Stimulated activated CD4-positive, alpha-beta T cell treated with anti-CD3 and anti-CD28 coated beads, TNF-alpha, amount 100 ng/mL, for 24 hours (primary cell): ENCODE measurements around the gene ZNF638.

Experiments
- DNase-seq, 3 experiments: peaks; one replicate each; pipeline ENCODE4 v3.0.0-alpha.2; 2020; ENCODE audit warnings: low read depth in 3 of 3

The ZNF638 gene

GRCh38 chr2:71468279-71469015 lies 136.9 kb downstream of the ZNF638 start:
- no peak for DNase-seq

DNA sequence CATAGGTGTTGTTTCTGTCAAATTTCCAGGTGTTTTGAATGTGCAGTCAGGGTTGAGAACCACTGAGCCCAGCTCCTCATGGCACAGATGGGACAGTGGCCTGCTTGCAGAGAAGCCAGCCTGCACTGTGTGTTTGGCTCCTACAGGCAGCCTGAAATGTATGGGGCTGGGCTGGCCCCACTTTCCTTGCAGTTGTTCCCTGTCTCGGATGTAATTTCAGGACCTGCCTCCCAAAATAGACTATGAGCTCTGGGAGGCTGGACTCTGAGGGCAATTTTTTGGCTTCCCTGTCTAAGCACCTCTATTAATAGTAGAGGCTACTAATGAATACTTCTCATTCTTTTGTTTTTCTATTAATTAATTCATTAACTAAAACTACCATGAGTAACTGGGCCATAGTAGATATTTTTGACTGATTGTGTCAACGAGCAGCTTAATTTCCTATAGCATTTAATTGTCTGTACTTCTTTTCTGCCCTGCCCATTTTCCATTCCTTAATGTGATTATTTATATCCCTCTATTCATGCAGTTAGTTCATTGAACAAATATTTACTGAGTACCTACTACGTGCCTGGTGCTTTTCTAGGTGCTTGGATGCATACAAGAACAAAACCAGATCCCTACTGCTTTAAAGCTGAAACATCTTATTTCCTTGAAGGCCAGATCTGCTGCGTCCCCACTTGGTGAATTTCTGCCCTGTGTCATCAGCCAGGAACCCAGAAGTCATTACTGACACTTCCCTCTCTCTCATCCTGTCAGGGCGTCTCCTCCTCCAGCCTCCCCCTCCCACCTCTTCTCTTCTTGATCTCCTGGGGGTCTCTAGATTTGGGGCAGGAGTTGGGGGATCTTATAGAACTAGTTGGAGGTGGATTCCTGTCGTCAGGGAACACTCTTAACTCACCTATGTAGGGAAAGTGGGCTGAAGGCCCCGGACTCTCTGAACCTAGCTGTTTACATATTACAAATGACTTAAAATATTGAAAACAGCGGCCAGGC lies 138.1 kb downstream of the ZNF638 start:
- no peak for DNase-seq

GRCh38 chr2:71471276-71471675 lies 139.7 kb downstream of the ZNF638 start:
- DNase-seq, result no peak

DNA sequence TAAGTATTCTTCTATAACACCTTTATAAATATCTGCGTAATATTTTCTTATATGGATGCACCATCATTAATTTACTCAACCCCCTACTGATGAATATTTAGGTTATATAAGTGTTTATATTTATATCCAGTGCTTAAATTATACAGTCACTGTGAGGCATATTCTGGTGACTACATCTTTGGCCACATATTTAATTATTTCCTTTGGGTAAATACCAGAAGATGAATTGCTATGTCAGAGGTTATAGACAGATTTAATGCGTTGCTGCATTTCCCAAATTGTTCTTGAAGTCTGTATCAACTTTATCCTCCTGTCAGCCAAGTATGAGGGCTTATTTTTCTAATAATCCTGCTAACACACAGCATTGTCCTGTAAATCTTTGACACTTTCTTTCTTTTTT lies 140.4 kb downstream of the ZNF638 start:
- no peak for DNase-seq

DNA sequence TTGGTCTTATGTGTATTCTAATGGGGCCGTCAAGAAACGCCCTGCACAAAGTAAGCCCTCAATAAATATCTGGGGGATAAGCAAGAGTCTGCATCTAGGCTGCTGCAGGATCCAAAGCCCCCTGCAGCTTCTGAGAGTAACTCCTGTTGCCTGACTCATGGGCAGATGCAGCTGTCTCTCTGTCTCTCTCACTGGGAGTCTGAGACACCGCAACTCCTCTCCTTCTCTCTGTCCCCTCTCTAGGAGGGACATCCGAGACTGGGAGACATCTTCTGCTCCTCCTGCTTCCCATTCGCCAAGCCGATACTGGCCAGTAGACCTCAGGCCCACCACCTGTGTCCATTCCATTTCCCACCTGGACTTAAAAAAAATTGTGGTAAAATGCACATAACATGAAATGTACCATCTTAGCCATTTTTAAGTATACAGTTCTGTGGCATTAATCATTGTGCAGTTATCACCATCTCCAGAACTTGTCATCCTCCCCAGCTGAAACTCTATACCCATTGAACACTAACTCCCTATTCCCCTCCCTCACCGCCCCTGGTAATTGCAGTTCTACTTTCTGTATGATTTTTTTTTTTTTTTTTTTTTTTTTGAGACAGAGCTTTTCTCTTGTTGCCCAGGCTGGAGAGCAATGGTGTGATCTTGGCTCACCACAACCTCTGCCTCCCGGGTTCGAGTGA lies 141.9 kb downstream of the ZNF638 start:
- DNase-seq, result no peak

GRCh38 chr2:71474116-71474743 lies 142.6 kb downstream of the ZNF638 start:
- no peak for DNase-seq

DNA sequence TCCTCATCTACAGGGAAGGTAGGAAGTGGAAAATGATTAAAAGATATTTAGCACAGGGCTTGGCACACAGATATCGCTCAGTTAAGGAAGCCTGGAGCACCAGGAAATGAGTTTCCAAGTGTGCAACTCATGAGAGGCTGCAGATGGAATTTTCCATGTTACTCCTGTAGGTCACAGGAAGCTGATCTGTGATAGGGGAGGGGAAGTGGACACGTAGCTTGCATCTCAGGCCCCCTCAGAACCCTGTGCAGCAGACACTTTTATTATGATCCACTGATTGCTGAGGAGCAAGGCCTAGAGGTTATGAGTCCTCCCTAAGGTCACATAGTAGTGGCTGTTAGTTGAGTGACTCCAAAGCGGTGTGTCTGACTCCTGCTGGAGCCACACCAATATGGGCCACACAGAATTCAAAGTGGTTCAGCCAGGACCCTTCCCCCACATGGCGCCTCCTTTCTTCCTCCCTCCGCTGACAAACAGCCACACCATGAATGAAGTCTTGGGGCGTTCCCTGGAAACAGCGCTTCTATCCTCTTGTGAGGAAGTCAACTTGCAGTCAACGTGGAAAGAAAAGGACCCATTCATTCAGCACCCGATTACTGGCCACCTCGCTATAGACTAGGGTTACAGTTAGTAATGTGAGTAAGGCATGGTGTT lies 143.3 kb downstream of the ZNF638 start:
- DNase-seq, result no peak

GRCh38 chr2:71476495-71476894 lies 144.9 kb downstream of the ZNF638 start:
- no peak for DNase-seq

- DNase-seq, result no peak
These were observed 145.7 kb downstream of the ZNF638 start for GRCh38 chr2:71477231-71477691.

- DNase-seq, result no peak
These were observed 147.2 kb downstream of the ZNF638 start for GRCh38 chr2:71478806-71479205.

DNA sequence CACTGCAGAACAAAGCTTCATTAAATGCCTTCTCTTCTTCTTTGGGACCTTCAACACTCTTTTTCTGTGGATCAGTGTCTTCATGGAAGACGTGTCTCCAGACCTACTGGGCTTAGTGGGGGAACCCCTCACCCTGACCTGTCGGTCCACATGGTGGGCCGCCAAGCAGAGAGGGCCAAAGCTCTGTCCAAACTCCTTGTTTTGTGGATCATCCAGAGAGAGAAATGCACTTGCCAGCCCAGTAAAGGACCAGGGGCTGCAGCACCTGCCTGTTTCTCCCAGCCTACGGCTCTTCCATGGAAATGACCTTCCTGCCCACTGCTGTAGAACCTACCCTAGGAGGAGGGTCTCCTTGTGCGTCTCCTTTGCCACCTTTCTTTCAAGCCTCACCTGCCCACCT lies 147.7 kb downstream of the ZNF638 start:
- no peak for DNase-seq

DNA sequence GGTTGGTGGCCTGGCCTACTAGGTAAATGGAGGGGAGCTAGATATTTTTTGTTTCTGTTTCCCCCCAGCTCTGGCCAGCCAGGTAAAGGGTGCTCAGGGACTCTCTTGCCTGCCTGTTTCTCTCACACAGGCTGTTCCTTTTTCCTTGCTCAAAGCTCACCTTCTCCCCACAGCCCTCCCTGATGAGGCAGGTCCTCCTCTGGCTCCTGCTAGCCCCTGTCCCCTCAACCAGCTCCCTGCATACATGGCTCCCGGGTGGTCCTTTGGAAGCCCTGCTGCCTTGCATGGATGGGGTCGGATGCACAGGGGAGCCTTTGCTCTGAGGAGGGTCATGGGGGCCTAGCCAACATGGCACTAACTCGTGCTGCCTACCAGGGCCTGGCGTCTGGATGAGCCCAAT lies 149.5 kb downstream of the ZNF638 start:
- no peak for DNase-seq

- no peak for DNase-seq
These were observed 150.5 kb downstream of the ZNF638 start for GRCh38 chr2:71482055-71482454.

DNA sequence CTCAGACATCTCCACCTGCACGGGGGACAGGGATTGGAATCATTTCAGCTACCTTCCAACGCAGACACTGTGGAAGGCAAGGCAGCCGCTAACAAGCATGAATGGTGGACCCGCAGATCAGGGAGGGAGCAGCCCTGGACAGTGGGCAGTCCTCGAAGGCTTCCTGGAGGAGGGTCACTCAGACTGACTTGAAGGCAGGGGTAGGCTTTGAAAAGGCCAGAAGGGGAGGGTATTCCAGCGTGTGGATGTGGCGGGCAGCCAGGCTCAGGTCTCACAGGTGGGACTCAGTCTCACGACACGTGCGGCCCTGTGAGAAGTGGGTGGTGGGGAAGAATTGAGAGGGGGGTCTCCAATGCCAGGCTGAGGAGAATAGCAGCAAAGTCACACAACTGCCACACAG lies 151.7 kb downstream of the ZNF638 start:
- DNase-seq, result no peak

DNA sequence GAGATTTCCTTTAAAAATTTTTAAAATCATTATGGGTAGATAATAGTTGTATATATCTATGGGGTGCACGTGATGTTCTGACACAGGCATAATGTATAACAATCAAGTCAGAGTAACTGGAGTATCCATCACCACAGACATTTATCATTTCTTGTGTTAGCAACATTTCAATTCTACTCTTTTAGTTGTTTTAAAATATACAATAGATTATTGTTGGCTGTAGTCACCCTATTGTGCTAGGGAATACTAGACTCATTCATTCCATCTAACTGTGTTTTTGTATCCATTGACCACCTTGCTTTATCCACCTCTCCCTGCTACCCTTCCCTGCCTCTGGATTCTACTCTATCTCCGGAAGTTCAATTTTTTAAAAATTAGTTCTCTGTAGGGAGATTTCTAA lies 152.8 kb downstream of the ZNF638 start:
- DNase-seq, result no peak
